ENCODE measurements around the gene CEP63.

Gene CEP63

GRCh38 chr3:134485718-134486576 lies at the start of gene CEP63, which contains the start of gene ANAPC13:
Gene CEP63 (plus strand): TSS chr3:134486057. CDS start chr3:134495321, 9,264 bp downstream.
Gene ANAPC13 (minus strand): TSS chr3:134485985. CDS start chr3:134482904, 3,081 bp downstream.
- DNase-seq = peak; percentile 98

GRCh38 chr3:134437211-134437752 lies 48.6 kb upstream of the CEP63 start:
- DNase-seq = no peak

- DNase-seq = no peak
Measured at GRCh38 chr3:134441321-134441720, 44.5 kb upstream of the CEP63 start.

GRCh38 chr3:134441821-134442220 lies 44.0 kb upstream of the CEP63 start:
- no peak for DNase-seq

GRCh38 chr3:134445095-134445494 lies 40.8 kb upstream of the CEP63 start:
- DNase-seq = no peak

GRCh38 chr3:134445636-134446035 lies 40.2 kb upstream of the CEP63 start:
- peak; percentile 15 for DNase-seq

GRCh38 chr3:134446800-134447199 lies 39.1 kb upstream of the CEP63 start:
- DNase-seq = no peak

GRCh38 chr3:134447351-134447750 lies 38.5 kb upstream of the CEP63 start:
- DNase-seq = no peak

GRCh38 chr3:134448664-134449063 lies 37.2 kb upstream of the CEP63 start:
- DNase-seq = no peak

GRCh38 chr3:134449277-134449676 lies 36.6 kb upstream of the CEP63 start:
- peak; percentile 74 for DNase-seq

GRCh38 chr3:134449951-134450350 lies 35.9 kb upstream of the CEP63 start:
- no peak for DNase-seq

GRCh38 chr3:134453631-134454030 lies 32.2 kb upstream of the CEP63 start:
- peak; percentile 13 for DNase-seq

- no peak for DNase-seq
Measured at GRCh38 chr3:134457376-134458074, 28.3 kb upstream of the CEP63 start.

GRCh38 chr3:134458406-134458945 lies 27.4 kb upstream of the CEP63 start:
- no peak for DNase-seq

- no peak for DNase-seq
Measured at GRCh38 chr3:134459562-134459961, 26.3 kb upstream of the CEP63 start.

- DNase-seq = no peak
Measured at GRCh38 chr3:134460965-134461364, 24.9 kb upstream of the CEP63 start.

GRCh38 chr3:134462331-134462941 lies 23.4 kb upstream of the CEP63 start:
- DNase-seq = no peak

GRCh38 chr3:134463676-134464063 lies 22.2 kb upstream of the CEP63 start:
- DNase-seq = no peak

- no peak for DNase-seq
Measured at GRCh38 chr3:134464064-134464688, 21.7 kb upstream of the CEP63 start.

GRCh38 chr3:134464689-134465365 lies 21.0 kb upstream of the CEP63 start:
- DNase-seq = no peak

GRCh38 chr3:134466331-134466730 lies 19.5 kb upstream of the CEP63 start:
- no peak for DNase-seq

GRCh38 chr3:134468519-134468918 lies 17.3 kb upstream of the CEP63 start:
- no peak for DNase-seq

Measured in DMS53 (cell line).